Pancreas (tissue), 10 donors: ENCODE results near the gene MEOX1. TPM values are rescaled to one million over a fixed set of nuclear protein-coding genes. Genes with fewer than 3 reads are reported as not detected.
"Not testable (repeated sequence)": the region's sequence is repeated elsewhere in the genome, so short reads cannot be mapped to it uniquely, and the experiment has no call there.

ENCODE experiments used
- ATAC-seq, 4 donors: fragments of 200-7000 bp; cut with Tn5 transposase; one replicate each; pipeline versions ENCODE4 v1.8.0 to v1.9.1; 2020; ENCODE audit warnings: mild to moderate bottlenecking in 4 of 4, moderate library complexity in 4 of 4
- DNase-seq, 6 donors: peaks; one replicate each; pipeline ENCODE4 v3.0.0-alpha.2; 2020
- FAIRE-seq: peaks from 2 replicates; lab custom pipeline; 2012; peaks lifted over from hg19 to GRCh38; lab: Jason Lieb, UNC
- H3K27ac ChIP-seq, 4 donors: fragments of 200-600 bp; sonication (generic); 1 replicate in 3 of 4; 2 replicates in 1 of 4; pipeline versions ENCODE4 v1.5.0 to v1.8.0; 2020
- H3K27me3 ChIP-seq, 4 donors: fragments of 200-600 bp; one replicate each; pipeline ENCODE4 v1.8.0; 2021
- H3K36me3 ChIP-seq, 3 donors: fragments of 200-600 bp; sonication (generic) in 1 of 3; one replicate each; pipeline versions ENCODE4 v1.5.0 to v1.8.0; 2020 to 2021
- H3K4me1 ChIP-seq, 3 donors: fragments of 200-600 bp; one replicate each; pipeline ENCODE4 v1.8.0; 2021
- H3K4me3 ChIP-seq, 4 donors: fragments of 200-600 bp; sonication (generic) in 2 of 4; one replicate each; pipeline versions ENCODE4 v1.5.0 to v1.8.0; 2020 to 2021
- H3K9me3 ChIP-seq, 4 donors: fragments of 200-600 bp; one replicate each; pipeline ENCODE4 v1.8.0; 2021
- WGBS, 2 donors: extraction: QIAGEN DNeasy Blood & Tissue Kit; methylation state at CpG; one replicate each; pipeline ENCODE4 v1.1.7; 2013; 5-methylcytosine and 5-hydroxymethylcytosine counted together
- intact Hi-C, 3 donors: fragments of 100-400 bp; cut with DNase I; formaldehyde crosslinking; loops; one replicate each; pipeline versions ENCODE4 v1.11.1 to v1.14.2; 2022
- polyA plus RNA-seq, 2 donors: library from polyadenylated mRNA; stranded (reverse); fragments of 200-250 nt; gene quantifications; one replicate each; pipeline ENCODE4 v1.2.3, GENCODE V29; 2013
- total RNA-seq, 6 donors: library from RNA; stranded (reverse); fragmentation: NEBNext Ultra II Directional in 4 of 6; extraction: Animal tissue kit (Norgen Biotek cat#: 25700) in 4 of 6; gene quantifications; one replicate each; pipeline versions ENCODE4 v1.2.1 to v1.2.4, GENCODE V29; 2021 to 2023
- TF ChIP-seq, protein P1 (sequence below), 4 donors: fragments of 200-600 bp; sonication (generic) in 3 of 4; IDR thresholded peaks; one replicate each; pipeline versions ENCODE4 v1.5.0 to v1.8.0; 2021; ENCODE audit warnings: antibody characterized with exemption in 4 of 4
- donor health status: healthy with polysubstance abuse.
- donor health status: DM: no; HTN: no; CAD: no; lungs with moderate emphysema.
- donor health status: DM: no; HTN: no; CAD: no.
- donor health status: control.
- donor health status: control.
- donor health status: Bipolar disorder and iron deficiency.
- donor health status: DM: yes; HTN: yes; CAD: no.
- donor health status: DM: no; HTN: no; CAD: no.
- donor health status: DM: no; HTN: no; CAD: no.
- donor health status: DM: yes; HTN: yes; CAD: no.

MEOX1 gene
- total and polyA plus RNA-seq, 8 donors, result 0.28 to 4.3 (median 1.1) TPM

GRCh38 chr17:43691317-43691693, 29.6 kb upstream of the MEOX1 start:
- ATAC-seq, result no peak
- no peak overlapping the region for H3K4me3 ChIP-seq
- H3K4me1 ChIP-seq, result no peaks in the 10 kb centered on the region
- intact Hi-C loops, result no loop called here
- DNase-seq, result no peak
- 71 to 74% methylated on average over 6 of the region's 6 CpGs for WGBS, 2 donors
- no peak overlapping the region for H3K27ac ChIP-seq
- H3K9me3 ChIP-seq, result no peaks in the 10 kb centered on the region
- no peak for FAIRE-seq
- TF ChIP-seq, protein P1, sequence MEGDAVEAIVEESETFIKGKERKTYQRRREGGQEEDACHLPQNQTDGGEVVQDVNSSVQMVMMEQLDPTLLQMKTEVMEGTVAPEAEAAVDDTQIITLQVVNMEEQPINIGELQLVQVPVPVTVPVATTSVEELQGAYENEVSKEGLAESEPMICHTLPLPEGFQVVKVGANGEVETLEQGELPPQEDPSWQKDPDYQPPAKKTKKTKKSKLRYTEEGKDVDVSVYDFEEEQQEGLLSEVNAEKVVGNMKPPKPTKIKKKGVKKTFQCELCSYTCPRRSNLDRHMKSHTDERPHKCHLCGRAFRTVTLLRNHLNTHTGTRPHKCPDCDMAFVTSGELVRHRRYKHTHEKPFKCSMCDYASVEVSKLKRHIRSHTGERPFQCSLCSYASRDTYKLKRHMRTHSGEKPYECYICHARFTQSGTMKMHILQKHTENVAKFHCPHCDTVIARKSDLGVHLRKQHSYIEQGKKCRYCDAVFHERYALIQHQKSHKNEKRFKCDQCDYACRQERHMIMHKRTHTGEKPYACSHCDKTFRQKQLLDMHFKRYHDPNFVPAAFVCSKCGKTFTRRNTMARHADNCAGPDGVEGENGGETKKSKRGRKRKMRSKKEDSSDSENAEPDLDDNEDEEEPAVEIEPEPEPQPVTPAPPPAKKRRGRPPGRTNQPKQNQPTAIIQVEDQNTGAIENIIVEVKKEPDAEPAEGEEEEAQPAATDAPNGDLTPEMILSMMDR (IDR thresholded peaks at IDR 0.05), result no peak
- H3K36me3 ChIP-seq, result no peaks in the 10 kb centered on the region
- H3K27me3 ChIP-seq, result no peaks in the 10 kb centered on the region

- TF ChIP-seq, protein P1 (IDR thresholded peaks at IDR 0.05), result no peak
- DNase-seq, result no peak
- no peak overlapping the region for H3K27ac ChIP-seq
- H3K27me3 ChIP-seq, result no peaks in the 10 kb centered on the region
- WGBS, 2 donors, result 58 to 66% methylated on average over 9 of the region's 9 CpGs
- intact Hi-C loops, result no loop called here
- H3K36me3 ChIP-seq, result no peaks in the 10 kb centered on the region
- no peaks in the 10 kb centered on the region for H3K9me3 ChIP-seq
- H3K4me1 ChIP-seq, result no peaks in the 10 kb centered on the region
- H3K4me3 ChIP-seq, result no peak overlapping the region
- ATAC-seq, result no peak
- FAIRE-seq, result no peak
Measured at GRCh38 chr17:43690624-43691316, 29.0 kb upstream of the MEOX1 start.

DNA sequence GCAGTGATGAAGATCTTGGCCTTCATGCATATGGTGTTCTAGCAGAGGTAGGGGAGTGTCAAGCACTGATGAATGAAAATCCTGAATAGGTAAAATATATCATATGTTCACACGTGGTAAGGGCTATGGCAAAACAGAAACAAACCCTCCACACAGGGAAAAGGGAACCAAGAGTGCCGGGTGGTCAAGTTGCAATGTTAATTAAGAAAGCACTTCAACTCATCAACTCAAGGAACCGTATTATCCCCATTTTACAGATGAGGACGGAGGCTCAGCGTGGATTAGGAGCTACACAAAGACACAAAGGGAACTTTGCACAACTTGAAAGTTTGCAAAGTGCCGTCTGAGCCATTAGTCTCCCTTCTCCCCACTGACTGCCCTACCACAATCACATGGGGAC, 28.1 kb upstream of the MEOX1 start:
- intact Hi-C loops, result no loop called here

GRCh38 chr17:43689131-43689530, 27.4 kb upstream of the MEOX1 start:
- H3K27me3 ChIP-seq, result no peaks in the 10 kb centered on the region
- ATAC-seq (no peak), DNase-seq (no peak), FAIRE-seq (no peak)
- WGBS, 2 donors, result 72 to 80% methylated on average over 3 of the region's 3 CpGs
- TF ChIP-seq, protein P1 (IDR thresholded peaks at IDR 0.05), result no peak
- no peaks in the 10 kb centered on the region for H3K4me1 ChIP-seq
- intact Hi-C loops, result no loop called here
- H3K4me3 ChIP-seq, result no peak overlapping the region
- no peaks in the 10 kb centered on the region for H3K9me3 ChIP-seq
- H3K27ac ChIP-seq, result no peak overlapping the region
- no peaks in the 10 kb centered on the region for H3K36me3 ChIP-seq

More for the DNA sequence above, 28.1 kb upstream of the MEOX1 start:
- TF ChIP-seq, protein P1 (IDR thresholded peaks at IDR 0.05), result no peak
- Histone ChIP-seq H3K27ac (no peak overlapping the region), H3K4me3 (no peak overlapping the region), H3K4me1 (no peaks in the 10 kb centered on the region), H3K9me3 (no peaks in the 10 kb centered on the region), H3K27me3 (no peaks in the 10 kb centered on the region), H3K36me3 (no peaks in the 10 kb centered on the region)
- 56 to 73% methylated on average over 6 of the region's 6 CpGs for WGBS, 2 donors
- ATAC-seq (no peak), DNase-seq (no peak), FAIRE-seq (no peak)

DNA sequence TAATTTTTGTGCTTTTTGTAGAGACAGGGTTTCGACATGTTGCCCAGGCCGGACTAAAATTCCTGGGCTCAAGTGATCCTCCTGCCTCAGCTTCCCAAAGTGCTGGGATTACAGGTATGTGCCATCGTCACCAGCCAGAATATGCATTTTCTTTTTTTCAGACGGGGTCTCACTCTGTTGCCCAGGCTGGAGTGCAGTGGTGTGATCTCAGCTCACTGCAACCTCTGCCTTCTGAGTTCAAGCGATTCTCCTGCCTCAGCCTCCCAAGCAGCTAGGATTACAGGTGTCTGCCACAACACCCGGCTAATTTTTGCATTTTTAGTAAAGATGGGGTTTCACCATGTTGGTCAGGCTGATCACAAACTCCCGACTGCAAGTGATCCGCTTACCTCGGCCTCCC, 25.2 kb upstream of the MEOX1 start:
- DNase-seq, intact Hi-C loops, H3K4me3 ChIP-seq, H3K4me1 ChIP-seq, FAIRE-seq, H3K36me3 ChIP-seq, ATAC-seq, H3K27ac ChIP-seq, H3K9me3 ChIP-seq, H3K27me3 ChIP-seq: not testable (repeated sequence)
- WGBS, 2 donors, result 78 to 85% methylated on average over 9 of the region's 9 CpGs
